Nucleus accumbens (tissue), 56 donors: Measurements from ENCODE around the gene MLLT1.

Experiments used
- DNase-seq, 56 donors: peaks; one replicate each; lab custom pipeline; 2025; lab: John Stamatoyannopoulos, UW

Gene MLLT1

DNA sequence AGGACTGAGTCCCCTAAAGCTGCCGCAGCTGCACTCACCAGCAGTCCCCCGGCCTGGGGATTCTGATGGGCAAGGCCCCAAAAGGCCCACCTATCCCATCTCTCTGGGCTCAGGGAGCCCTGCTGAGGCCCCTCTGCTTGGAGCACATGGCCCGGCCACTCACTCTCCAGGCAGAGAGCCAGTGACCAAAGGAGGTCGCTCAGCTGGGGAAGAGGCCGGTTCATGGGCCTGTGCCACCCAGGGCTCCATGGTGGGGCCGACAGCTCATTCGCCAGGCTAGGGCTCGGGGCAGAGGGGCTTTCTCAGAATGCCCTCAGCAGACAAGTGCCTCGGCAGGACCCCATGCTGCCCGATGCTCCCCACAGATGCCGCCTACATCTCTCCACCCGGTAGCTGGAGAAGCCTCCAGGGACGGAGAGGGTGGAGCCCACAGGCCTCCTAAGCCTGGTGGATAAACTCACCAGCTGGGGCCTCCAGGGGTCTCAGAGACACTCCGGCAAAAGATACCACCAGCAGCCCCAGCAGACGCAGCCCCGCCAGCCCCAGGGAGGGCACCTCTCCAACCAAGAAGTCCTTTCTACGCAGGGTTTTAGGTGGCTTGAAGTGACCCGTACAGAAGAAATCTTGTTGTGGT lies 54.4 kb downstream of the MLLT1 start:
- no peak for DNase-seq

DNA sequence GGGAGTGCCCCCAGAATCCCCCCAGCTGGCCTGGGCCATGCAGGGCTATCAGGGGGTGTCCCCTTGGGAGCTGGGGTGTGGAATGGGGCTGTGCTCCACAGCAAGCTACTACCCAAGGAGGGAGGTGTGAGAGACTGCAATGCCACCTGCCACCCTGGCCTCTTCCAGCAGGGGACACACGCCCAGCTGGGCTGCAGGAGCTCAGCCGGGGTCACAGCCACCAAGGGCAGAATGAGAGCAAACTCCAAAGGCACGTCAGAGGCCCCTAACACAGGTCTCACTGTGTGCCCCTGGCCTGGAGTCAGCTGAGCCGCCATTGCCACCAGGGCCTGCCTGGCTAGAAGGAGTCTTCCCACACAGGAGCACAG lies 55.5 kb downstream of the MLLT1 start:
- DNase-seq = no peak

DNA sequence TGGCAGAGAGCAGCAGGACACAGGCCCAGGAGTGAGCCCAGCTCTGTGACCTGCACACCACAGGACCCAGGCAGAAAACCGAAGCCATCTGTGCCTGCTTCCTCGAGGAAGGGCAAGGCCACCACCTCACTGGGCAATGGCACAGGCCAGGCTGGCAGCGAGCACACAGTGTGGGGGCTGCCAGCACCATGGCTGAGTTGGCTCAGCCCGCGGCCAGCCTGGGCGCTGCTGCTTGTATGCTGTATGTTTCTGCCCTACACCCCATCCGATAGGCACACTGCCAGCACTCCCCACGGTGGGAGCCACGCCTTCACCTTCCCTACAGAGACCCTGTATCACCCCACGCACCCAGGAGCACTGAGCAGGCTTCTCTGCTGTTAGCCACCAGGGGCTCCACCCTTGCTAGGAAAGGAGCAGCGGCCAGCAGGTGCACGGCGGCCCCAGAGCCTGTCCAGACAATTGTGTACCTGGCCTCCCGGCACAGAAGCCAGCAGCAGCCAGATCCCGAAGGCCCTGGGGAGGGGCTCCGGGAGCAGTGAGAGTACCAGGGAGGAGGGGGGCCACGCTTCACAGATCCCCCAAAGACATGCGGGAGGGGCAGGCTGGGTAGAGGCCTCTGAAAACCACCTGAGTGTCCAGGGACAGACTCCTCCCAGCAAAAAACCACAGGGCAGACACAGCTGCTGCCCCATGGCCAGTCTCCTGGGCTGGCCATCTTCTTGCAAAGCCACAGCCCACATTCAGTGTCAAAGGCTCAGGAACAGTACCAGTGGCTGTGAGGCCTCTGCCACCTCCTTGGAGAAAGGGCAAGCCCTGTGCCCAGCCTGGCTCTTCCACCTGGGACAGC lies 56.1 kb downstream of the MLLT1 start:
- no peak for DNase-seq

DNA sequence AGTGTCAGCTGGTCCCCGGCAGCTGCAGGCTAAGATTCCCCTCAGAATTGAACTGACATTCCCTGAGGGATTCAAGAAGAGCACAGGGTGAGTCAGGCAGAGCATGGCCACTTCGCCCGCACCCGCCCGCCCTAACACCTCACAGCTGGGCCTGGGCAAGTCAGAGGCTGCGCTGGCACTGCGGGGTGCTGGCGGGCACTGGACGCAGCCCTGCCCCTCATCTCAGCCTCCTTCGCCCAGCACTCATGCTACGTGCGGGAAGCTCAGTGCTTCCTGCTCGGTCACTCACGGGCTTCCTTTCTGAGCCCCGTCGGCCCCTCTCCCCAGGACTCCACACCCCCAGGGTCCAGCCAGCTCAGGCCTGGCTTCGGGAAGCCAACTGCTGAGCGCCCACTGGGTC lies 56.9 kb downstream of the MLLT1 start:
- DNase-seq = no peak

DNA sequence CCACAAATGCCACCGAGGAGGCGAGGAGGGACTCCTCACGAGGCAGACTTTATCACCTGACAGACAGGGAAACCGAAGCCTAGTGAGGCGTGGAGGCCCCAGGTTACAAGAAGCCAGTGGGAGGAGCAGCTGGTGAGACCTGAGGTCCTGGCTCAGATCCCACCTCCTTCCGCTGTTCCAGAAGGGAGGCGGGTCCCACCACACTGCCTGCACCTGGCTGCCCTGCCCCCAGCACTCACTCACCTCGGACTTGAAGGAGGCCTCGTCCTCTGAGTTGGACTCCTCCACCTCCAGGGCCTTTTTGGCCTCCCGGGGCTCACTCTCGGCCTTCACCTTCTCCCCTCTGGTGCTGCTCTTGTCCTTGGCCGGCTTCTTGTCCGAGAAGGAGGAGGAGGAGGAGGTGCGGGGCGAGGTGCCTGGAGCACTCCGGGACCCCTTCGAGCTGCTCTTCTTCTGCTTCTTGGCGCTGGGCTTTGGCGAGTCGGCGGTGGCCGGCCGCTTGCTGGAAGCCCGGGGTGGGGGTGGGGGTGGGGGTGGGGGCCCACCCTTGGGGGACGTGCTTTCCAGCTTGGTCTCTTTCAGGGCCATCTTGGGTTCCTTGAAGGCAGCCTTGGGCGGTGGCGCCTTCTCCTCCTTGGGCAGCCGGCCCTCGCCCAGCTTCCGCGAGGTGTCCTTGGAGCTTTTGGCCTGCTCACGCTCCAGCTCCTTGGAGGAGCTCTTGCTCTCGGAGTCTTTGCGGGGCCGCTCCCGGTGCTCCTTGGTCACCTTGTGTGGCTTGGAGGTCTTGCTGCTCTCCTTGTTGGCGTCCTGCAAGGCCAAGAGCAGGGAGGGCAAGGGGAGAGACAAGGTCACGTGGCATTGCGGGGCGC lies 57.7 kb downstream of the MLLT1 start:
- no peak for DNase-seq

DNA sequence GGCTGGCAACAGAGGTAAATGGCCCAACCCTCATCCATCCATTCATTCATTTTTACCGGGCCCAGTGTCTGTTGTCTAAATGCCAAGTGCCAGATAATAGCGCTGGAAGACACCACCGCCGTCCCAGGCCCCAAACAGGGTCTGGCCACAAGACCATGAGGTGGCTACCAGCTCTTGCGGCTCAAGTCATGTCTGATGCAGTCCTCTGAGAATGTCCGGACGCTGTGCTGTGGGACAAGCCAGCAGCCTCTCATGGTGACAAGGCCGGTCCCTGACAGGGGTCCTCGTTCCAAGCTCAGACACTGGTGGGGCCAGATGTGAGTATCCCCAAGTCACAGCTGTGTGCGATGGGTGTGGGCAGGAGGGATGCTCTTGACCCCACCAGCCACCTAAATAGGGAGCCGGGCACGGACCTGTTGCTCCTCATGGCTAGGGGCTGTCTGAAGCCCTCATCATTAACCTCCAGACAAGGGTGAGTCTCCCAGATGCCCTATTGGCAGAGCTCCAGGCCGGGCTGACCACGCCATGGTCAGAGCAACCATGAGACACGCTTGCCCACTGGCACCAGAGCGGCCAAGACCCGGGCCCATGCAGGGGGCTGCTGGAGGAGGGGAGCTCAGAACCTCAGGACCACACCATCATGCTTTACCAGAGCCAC lies 58.4 kb downstream of the MLLT1 start:
- no peak for DNase-seq

GRCh38 chr19:6220385-6221191 lies 59.2 kb downstream of the MLLT1 start:
- no peak for DNase-seq

DNA sequence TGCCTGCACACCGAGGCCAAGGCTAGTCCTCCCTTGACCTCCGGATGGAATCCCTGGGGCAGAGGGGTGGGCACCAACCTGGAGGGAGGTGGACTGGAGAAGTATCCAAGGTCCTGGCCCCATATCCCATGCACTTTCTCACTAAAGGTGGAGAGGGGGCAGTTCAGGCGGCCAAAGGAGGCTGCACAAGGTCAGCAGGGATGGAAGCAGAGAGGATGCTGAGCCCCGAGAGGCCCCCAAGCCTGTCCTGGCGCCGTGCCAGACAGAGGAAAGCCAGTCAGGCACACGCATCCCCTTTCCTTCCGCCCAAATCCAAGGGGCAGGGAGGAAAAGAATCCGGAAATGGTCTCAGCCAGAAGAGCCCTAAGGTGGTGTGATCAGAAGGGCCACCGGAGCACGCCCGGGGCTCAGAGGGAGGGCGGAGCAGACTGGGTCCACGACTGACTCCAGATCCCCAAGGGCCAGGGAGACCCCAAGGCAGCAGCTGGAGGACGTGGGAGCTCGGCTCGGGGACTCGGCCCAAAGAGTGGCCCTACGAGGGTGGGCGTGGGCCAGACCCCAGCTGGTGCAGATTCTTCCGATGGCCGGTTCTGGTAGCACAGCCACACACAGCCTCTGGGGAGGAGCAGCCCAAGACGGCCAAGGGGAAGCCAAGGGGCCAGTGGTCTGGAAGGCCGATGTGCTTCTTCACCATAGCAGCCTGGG lies 60.0 kb downstream of the MLLT1 start:
- DNase-seq = no peak

GRCh38 chr19:6219147-6219525 lies 60.6 kb downstream of the MLLT1 start:
- DNase-seq = no peak

DNA sequence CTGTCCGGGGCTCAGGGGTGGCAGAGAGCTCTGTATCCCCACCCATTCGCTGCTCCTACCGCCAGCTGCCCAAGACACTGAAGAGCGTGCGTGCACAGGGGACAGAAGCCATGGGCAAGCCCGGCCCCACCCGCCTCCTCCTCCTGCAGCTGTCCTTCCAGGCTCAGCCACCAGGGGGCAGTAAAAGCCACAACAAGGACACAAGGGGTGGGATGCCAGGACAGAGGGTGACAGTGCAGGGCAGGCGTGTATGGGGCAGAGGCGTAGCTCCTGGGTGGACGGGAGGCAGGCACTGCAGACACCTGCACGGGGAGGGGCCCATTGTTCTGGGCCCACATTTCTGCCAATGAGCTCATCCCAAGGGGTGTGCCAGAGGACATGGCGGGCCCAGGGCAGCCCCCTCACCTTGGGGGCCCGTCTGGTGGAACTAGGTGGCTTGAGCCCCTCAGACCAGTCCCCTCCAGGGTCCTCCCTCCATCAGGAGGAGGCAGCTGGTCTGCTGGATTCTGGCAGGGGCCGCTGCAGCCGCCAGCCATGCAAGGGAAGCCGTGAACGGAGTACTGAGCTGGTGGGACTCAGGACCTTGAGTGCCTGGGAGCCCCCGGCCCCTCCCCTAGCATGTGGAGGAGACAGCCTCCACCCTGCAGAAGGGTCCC lies 61.2 kb downstream of the MLLT1 start:
- DNase-seq = peak in 54 of 56 donors; percentile 34 to 95 (median 78)

DNA sequence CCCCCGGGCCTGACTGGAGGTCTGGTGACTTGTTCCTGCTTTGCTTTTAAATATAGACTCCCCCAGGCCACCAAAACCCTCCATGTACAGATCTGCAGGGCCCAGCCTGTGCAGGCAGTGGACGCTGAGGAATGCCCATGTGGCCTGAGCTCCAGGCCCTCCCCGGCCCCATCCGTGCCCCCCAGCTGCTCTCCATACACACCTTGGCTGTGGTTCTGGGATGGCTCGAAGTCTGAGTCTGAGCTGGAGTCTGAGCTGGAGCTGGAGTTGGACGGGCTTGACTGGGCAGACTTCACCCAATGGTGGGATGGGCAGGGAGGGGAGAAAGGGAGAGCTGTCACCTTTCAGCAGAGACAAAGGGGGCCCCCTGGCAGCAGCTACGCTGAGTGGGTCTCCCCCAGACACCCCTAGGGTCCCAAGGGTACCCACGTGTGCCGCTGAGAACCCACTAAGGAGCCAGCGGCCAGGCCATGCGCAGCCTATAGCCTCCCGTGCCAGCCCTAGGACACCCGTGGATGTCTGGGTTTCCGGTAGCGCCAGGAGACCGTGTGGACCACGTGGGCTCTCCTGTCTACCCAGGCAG lies 61.9 kb downstream of the MLLT1 start:
- no peak for DNase-seq

GRCh38 chr19:6216996-6217751 lies 62.6 kb downstream of the MLLT1 start:
- peak in 23 of 56 donors; percentile 14 to 78 (median 34) for DNase-seq

DNA sequence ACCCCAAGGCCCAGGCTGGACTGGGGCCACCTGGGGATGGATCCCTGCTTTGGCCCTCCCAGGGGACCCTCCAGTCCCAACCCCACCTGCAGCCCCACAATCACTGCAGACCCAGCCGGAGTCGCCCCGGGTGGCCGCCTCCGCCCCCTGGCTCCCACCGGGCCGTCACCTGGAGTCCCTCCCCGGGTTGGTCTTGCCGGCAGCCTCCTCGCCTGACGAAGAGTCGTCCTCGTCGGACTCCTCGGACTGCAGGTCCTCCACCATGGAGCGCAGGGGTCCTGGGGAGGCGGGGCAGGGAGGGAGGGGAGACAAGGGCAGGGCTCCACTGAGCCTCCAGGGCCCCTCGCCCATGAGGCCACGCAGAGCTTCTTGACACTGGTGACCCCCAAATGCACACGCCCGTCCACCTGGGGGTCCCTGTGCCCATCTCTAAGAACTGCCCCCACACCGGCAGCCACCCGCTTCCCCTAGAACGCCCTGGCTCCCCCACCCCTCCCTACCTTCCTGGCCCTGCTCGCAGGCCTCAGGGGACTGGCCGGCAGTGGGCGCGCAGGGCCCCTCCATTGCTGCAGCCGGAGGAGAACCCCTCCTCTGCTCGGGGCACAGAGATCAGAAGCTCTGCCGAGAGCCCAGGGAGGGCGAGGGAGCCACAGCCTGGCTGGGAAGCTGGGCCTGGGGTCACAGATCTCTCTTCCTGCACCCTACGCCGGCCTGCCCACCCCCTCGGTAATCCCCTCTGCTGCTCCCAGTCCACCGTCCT lies 63.4 kb downstream of the MLLT1 start:
- DNase-seq = no peak

- no peak for DNase-seq
Observed at GRCh38 chr19:6215701-6216235, 64.0 kb downstream of the MLLT1 start.

DNA sequence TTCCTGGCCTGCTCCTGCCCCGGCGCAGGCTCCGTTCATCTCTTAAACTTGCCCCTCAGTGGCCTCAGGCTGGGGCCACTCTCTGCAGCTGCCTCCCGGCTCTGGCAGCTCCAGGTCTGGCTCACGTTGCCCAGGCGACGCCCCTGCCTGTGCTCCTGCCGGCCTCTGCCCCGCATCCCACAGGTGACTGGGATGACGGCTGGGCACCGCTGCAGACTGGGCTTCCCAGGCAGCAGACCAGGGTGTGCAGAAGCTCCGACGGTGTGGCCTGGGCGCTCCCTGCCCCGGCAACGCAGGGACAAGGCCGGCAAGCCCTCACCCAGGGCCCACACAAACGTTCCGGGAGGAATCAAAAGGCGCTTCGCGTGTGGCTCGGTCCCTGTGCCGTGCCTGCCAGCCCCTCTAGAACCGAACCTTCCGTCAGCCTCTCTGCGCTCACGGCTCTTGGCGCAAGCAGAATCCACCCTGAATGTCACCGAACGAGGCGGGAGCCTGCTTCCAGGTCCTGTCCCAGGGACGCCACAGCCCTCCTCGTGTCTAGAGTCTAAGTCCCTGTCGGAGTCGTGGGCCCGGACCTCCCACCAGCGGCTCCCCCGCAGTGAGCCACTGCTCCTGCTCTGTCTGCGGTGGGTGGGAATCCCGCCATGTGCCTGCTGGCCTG lies 64.8 kb downstream of the MLLT1 start:
- no peak for DNase-seq
